ENCODE measurements around the gene MAD1L1. TPM values are rescaled to one million over a fixed set of nuclear protein-coding genes. Genes with fewer than 3 reads are reported as not detected.
"Not testable (repeated sequence)": the region's sequence is repeated elsewhere in the genome, so short reads cannot be mapped to it uniquely, and the experiment has no call there.

Gene MAD1L1
- total and polyA plus RNA-seq, 10 donors, result 47.3 to 118 (median 68.2) TPM

DNA sequence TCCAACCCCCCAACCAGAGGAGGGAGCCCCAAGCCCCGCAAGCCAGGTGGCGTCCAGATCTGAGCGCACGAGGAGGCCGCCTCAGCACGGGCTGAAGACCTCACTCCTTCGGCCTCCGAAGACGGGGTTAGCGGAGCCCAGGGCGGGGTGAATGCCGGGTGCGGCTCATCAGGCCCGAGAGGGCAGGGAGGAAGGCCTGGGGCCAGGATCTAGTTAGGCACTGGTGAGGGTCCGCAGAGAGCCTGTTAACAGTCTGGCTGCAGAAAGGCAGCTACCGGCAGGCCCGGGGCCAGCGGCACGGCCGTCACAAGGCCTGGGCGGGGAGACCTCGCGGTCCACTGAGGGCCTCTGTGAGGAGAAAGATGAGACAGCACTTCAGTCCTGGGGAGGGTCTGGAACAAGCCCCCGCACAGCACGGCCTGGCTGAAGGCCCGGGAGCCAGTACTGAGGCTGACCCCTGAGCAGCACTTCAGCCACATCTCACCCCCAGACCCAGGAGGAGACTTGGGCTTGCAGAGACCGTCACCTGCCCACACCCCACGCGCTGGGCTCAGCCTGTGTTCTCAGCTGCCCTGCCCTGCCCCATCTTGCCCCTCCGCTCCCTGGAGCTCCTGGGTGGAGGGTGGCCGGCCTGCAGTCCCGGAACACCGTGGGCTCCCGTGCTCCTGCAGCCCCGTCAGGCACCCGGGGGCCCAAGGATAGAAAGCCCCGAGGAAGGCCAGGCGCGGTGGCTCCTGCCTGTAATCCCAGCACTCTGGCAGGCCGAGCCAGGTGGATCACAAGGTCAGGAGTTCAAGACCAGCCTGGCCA lies 369.4 kb downstream of the MAD1L1 start:
- TF ChIP-seq, protein P1, sequence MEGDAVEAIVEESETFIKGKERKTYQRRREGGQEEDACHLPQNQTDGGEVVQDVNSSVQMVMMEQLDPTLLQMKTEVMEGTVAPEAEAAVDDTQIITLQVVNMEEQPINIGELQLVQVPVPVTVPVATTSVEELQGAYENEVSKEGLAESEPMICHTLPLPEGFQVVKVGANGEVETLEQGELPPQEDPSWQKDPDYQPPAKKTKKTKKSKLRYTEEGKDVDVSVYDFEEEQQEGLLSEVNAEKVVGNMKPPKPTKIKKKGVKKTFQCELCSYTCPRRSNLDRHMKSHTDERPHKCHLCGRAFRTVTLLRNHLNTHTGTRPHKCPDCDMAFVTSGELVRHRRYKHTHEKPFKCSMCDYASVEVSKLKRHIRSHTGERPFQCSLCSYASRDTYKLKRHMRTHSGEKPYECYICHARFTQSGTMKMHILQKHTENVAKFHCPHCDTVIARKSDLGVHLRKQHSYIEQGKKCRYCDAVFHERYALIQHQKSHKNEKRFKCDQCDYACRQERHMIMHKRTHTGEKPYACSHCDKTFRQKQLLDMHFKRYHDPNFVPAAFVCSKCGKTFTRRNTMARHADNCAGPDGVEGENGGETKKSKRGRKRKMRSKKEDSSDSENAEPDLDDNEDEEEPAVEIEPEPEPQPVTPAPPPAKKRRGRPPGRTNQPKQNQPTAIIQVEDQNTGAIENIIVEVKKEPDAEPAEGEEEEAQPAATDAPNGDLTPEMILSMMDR (IDR thresholded peaks at IDR 0.05 in 8 of 11, conservative IDR thresholded peaks at IDR 0.05 in 3 of 11), result no peak
- TF ChIP-seq POLR2A (IDR thresholded peaks at IDR 0.05), result no peak
- TF ChIP-seq POLR2AphosphoS5 (IDR thresholded peaks at IDR 0.05), result no peak
- Histone ChIP-seq H3K36me3 (peaks cover 0 to 40% (median 0%) of the 10 kb centered on the region in 6 donors), H3K27ac (no peak overlapping the region), H3K4me1 (peaks cover 0 to 16% (median 0%) of the 10 kb centered on the region in 6 donors), H3K4me3 (no peak overlapping the region), H3K27me3 (replicated peaks in 1 of 7) (no peaks in the 10 kb centered on the region), H3K9me3 (no peaks in the 10 kb centered on the region)
- 90 to 96% (median 94%) methylated on average over 16 to 40 of the region's 40 CpGs for WGBS, 5 donors
- DNase-seq, result no peak
- intact Hi-C loops (cut with DNase I; ENCODE audit: low total_unique reads), result no loop called here

DNA sequence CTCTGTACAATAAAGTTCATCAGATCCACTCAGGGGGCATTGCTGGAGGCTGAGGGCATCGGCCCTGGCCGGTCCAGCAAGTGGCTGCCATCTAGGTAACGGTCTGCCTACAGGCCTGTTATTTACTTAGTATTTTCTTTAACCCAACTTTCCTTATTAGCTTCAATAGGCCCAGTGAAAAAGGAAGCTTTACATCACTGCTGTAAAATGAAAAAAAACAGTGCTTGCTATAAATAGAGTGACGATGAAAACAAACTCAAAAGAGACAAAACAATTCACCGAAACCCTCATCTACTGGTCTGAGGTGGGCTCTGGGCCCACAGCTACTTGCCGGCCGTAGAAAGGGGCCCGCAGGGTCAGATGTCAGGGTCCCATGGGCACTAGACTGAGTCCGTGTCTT lies 370.2 kb downstream of the MAD1L1 start:
- Histone ChIP-seq H3K36me3 (peaks cover 0 to 48% (median 0%) of the 10 kb centered on the region in 6 donors), H3K27me3 (replicated peaks in 1 of 7) (no peaks in the 10 kb centered on the region), H3K4me1 (peaks cover 0 to 16% (median 0%) of the 10 kb centered on the region in 6 donors), H3K4me3 (no peak overlapping the region), H3K9me3 (no peaks in the 10 kb centered on the region), H3K27ac (no peak overlapping the region)
- intact Hi-C loops (cut with DNase I; ENCODE audit: low total_unique reads), result no loop called here
- 67 to 81% (median 73%) methylated on average over 9 of the region's 9 CpGs for WGBS, 5 donors
- DNase-seq, result no peak
- TF ChIP-seq POLR2A (IDR thresholded peaks at IDR 0.05), result no peak
- no peak for TF ChIP-seq POLR2AphosphoS5 (IDR thresholded peaks at IDR 0.05)
- TF ChIP-seq, protein P1 (IDR thresholded peaks at IDR 0.05 in 8 of 11, conservative IDR thresholded peaks at IDR 0.05 in 3 of 11), result no peak

DNA sequence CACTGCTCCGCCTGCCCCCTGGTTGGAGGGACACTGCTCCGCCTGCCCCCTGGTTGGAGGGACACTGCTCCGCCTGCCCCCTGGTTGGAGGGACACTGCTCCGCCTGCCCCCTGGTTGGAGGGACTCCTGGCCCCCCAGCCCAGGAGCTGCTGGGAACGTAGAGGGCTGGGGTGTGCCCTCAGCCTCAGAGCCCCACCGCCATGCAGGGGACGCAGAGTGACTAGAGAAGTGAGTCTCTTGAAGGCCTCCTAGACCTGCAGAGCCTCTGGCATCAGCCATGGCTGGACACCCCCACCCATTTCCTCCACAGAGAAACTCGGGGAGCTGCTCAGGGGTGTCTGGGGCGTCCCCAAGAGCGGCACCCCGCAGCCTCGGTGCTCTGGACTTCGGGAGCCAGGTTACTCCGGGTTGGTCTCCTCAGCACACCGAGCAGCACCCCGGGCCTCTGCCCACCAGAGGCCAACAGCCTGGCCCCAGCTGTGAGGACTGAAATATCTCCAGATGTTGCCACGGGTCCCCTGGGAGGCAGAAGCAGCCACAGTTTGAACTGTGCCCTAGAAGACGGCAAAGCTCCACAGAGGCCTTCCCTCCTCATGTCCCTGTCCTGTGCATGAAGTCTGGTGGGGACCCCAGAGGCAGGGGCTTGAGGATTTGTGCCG lies 370.8 kb downstream of the MAD1L1 start:
- 77 to 94% (median 87%) methylated on average over 7 to 17 of the region's 19 CpGs for WGBS, 5 donors
- Histone ChIP-seq H3K9me3 (no peaks in the 10 kb centered on the region), H3K4me1 (peaks cover 0 to 16% (median 0%) of the 10 kb centered on the region in 6 donors), H3K4me3 (no peak overlapping the region), H3K27ac (no peak overlapping the region), H3K36me3 (peaks cover 0 to 49% (median 0%) of the 10 kb centered on the region in 6 donors), H3K27me3 (replicated peaks in 1 of 7) (no peaks in the 10 kb centered on the region)
- DNase-seq, result no peak
- TF ChIP-seq, protein P1 (IDR thresholded peaks at IDR 0.05 in 8 of 11, conservative IDR thresholded peaks at IDR 0.05 in 3 of 11), result no peak
- no peak for TF ChIP-seq POLR2AphosphoS5 (IDR thresholded peaks at IDR 0.05)
- TF ChIP-seq POLR2A (IDR thresholded peaks at IDR 0.05), result no peak
- intact Hi-C loops (cut with DNase I; ENCODE audit: low total_unique reads), result no loop called here

DNA sequence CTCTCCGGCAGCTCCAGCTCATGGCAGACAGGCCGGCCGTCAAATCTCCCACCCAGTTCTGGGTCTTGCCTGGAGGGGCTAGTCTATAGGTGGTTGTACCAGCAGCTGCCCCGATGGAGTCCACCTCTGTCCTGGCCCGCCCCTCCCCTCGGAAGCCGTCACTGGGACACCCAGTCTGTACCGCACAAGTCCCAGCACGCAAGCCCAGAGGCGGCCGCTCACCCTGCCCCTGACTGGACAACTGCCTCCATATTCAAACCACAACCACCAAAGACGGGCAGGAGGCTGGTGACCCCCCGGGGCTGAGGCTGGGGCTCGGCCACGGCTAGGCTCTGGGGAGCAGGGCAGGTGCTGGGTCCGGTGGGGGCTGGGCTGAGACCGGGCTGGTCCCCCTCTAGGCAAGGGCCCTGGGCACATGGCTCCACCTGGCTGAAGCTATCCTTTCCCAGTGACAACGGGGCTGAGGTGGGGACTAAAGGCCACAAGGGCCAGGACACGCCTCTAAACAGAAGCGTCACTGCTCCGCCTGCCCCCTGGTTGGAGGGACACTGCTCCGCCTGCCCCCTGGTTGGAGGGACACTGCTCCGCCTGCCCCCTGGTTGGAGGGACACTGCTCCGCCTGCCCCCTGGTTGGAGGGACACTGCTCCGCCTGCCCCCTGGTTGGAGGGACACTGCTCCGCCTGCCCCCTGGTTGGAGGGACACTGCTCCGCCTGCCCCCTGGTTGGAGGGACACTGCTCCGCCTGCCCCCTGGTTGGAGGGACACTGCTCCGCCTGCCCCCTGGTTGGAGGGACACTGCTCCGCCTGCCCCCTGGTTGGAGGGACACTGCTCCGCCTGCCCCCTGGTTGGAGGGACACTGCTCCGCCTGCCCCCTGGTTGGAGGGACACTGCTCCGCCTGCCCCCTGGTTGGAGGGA lies 371.6 kb downstream of the MAD1L1 start:
- H3K4me1 ChIP-seq, result peaks cover 0 to 16% (median 0%) of the 10 kb centered on the region in 6 donors
- H3K36me3 ChIP-seq, result peaks cover 0 to 49% (median 0%) of the 10 kb centered on the region in 6 donors
- intact Hi-C loops (cut with DNase I; ENCODE audit: low total_unique reads); H3K4me3 ChIP-seq; H3K9me3 ChIP-seq; H3K27ac ChIP-seq; H3K27me3 ChIP-seq (replicated peaks in 1 of 7); DNase-seq: not testable (repeated sequence)
- WGBS, 5 donors, result 85 to 97% (median 94%) methylated on average over 10 to 23 of the region's 33 CpGs
